NT2/D1 (cell line): ENCODE measurements around the gene UQCRHL.

Experiments used
- YY1 ChIP-seq: IDR thresholded peaks from 2 replicates; pipeline ENCODE4 v1.6.1; 2011; ENCODE audit not compliant: insufficient read length, insufficient read depth
- ZNF274 ChIP-seq: IDR thresholded peaks from 2 replicates; pipeline ENCODE4 v1.6.1; 2011; ENCODE audit warnings: mild to moderate bottlenecking, low read depth, low read length

DNA sequence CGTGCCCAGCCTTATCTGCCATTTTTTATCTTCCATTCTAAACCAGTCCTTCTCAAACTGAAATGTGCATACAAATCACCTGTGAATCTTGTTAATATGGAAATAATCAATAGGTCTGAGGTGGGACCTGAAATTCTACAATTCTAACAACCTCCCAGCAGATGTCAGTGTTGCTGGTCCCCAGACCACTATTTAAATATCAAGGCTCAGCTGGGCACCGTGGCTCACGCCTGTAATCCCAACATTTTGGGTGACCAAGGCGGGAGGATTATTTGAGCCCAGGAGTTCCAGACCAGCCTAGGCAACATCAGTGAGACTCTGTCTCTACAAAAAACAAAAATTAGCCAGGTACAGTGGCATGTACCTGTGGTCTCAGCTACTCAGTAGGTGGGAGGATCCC, 4.1 kb downstream of the UQCRHL start:
- TF ChIP-seq YY1 (no peak), ZNF274 (no peak)
